GM18519 (cell line): ENCODE results near the gene PRKAG3.
"Not testable (repeated sequence)": the region's sequence is repeated elsewhere in the genome, so short reads cannot be mapped to it uniquely, and the experiment has no call there.

ENCODE experiments used
- ATAC-seq: cut with Tn5 transposase; IDR thresholded peaks from one replicate; pipeline ENCODE4 v1.9.1; 2021; ENCODE audit warnings: mild to moderate bottlenecking, moderate library complexity; ENCODE audit not compliant: unreplicated experiment, low FRiP score

The PRKAG3 gene

DNA sequence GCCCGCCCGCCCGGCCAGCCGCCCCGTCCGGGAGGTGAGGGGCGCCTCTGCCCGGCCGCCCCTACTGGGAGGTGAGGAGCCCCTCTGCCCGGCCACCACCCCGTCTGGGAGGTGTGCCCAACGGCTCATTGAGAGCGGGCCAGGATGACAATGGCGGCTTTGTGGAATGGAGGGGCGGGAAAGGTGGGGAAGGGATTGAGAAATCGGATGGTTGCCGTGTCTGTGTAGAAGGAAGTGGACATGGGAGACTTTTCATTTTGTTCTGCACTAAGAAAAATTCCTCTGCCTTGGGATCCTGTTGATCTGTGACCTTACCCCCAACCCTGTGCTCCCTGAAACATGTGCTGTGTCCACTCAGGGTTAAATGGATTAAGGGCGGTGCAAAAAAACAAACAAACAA is 15.4 kb upstream of the PRKAG3 start:
- ATAC-seq = not testable (repeated sequence)

DNA sequence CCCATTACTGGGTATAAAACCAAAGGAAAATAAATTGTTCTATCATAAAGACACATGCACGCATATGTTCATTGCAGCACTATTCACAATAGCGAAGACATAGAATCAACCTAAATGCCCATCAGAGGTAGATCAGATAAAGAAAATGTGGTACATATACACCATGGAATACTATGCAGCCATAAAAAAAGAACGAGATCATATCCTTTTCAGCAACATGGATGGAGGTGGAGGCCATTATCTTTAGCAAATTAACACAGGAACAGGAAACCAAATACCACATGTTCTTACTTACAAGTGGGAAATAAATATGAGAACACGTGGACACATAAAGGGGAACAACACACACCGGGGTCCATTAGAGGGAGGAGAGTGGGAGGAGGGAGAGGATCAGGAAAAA is 12.7 kb upstream of the PRKAG3 start:
- not testable (repeated sequence) for ATAC-seq

DNA sequence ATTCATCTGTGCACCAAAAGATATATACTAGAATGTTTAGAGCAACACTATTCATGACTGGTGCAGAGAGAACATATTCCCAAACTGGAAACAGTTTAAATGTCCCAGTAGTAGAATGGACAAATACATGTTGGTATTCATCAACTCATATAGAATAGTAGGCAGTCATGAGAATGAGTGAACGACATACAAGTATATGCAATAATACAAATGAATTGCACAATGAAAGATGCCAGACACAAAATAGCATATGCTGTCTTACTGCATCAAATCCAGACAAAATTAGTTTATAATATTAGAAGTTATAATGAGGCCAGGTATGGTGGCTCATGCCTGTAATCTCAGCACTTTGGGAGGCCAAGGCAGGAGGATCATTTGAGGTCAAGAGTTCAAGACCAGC is 8.3 kb upstream of the PRKAG3 start:
- ATAC-seq = no peak

DNA sequence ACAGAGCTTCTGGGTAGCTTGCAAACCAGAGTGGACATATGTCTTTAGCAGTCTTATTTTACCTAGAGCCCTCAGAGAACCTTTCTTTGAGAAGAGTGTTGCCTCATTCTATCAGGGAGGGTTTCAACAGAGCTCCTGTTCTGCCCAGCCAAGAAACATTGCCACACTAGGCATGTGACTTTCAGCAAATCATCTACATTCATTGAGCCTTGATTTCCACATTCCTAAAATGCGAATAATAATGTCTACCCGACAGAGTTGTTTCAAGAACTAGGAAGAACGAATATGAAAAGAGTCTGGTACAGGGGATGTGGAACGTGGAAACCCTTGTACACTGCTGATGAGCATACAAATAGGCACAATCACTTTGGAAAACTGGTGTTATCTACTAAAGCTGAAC is 7.8 kb upstream of the PRKAG3 start:
- ATAC-seq = no peak

DNA sequence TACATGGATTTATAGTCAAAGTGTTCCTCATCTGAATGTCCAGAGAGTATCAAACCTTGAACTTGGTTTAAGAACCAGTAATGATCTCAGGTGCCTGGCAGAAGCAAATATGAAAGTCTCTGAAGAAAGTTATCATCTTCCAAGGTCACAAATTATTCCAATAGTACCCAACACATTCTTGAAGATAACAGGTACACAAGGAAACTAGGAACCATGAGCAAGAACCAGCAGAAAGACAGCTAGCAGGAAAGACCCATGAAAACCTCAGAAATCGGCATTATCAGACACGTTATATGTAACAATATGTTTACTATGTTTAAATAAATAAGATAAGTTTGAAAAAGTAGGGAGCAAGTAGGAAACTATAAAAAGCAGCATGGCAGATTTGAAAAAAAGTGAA is 5.9 kb upstream of the PRKAG3 start:
- no peak for ATAC-seq

GRCh38 chr2:218834685-218835084 is 3.1 kb upstream of the PRKAG3 start:
- ATAC-seq = no peak

GRCh38 chr2:218833023-218833609 is 1.5 kb upstream of the PRKAG3 start:
- ATAC-seq = no peak

DNA sequence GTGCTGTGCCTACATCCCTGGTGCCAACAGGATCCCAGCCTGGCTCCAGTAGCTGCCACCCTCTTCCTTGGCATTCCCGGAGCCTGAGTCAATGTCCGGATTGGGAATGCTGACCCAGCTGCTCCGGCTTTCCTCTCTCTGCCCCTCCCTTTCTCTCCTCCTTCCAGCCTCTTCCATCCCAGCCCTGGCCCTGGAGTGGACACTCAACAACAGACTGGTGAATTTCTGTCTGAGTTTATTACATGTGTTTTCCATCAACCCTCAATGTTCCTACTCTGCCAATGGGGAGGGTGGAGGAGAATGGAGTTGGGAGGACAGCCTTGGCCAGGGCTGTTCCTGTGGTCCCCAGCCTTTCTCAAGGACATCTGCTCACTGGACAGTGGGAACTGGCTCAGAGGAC is 917 bp upstream of the PRKAG3 start:
- ATAC-seq = no peak

- ATAC-seq = no peak
Observed at GRCh38 chr2:218832081-218832480, 478 bp upstream of the PRKAG3 start.

DNA sequence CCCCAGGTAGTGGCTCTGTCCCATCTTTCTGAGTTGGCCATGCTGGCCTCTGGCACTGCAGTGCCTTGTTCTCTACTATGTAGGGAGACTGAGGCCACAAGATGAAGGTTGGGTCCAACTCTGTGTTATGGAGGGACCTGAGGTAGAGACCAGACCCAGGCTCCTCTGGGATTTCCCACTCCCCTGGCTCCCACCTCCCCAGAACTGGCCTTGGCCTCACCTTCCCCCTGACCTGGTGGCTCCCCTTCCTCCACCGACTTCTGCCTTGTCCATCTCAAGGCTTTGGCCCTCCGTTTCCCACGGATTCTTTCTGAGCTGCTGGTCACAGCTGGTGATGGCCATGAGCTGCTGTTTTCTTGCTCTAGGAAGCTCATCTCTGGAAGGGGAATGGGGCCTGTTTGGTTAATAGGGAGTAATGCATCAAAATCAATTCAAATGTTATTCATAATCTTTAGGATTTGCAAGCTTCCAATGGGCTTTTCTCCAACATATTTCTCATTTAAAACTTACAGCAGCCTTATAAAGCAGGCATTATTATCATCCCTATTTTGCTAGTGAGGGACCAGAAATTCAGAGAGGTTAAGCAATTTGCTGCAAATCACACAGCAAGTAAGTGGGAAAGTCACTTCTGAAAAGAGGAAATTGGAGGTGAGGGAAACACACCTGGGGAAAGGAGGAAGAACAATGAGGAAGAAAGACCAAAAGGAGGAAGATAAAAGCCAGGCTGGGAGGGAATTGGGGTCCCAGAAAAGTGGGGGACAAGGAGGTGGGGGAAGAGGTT is 887 bp downstream of the PRKAG3 start:
- no peak for ATAC-seq

DNA sequence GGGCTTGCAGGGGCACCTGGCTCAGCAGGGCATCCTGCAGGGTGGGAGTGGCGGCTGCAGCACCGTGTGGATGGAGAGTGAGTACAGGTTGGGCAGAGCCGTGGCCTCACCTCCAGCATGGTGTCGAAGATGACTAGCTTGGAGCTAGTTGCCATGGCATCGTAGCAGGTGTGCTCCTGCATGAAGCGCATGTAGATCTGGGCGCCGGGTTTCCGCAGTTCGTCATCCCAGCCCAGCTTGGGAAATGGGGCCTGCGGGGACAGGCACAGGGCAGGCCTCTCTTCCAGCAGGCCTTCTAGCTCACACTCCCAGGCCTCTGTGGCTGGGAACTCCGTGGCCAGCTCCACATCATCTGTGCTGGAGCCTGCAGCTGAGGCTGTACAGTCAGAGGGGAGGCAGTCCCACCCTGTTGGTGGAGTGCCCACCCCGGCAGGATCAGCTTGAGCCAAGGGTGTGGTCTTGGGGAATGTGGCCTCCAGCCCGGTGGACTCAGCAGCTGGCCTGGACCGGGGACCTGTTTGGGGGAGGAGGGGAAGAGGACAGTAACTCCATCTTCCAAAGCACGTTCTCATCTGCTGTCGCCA is 1.6 kb downstream of the PRKAG3 start:
- no peak for ATAC-seq

- ATAC-seq = no peak
Observed at GRCh38 chr2:218828477-218828778, 3.2 kb downstream of the PRKAG3 start.

GRCh38 chr2:218827701-218828476 is 3.7 kb downstream of the PRKAG3 start:
- ATAC-seq = no peak

- no peak for ATAC-seq
Observed at GRCh38 chr2:218826791-218827190, 4.8 kb downstream of the PRKAG3 start.

GRCh38 chr2:218824004-218824403 is 7.6 kb downstream of the PRKAG3 start:
- ATAC-seq = no peak

GRCh38 chr2:218823196-218823855 is 8.3 kb downstream of the PRKAG3 start:
- no peak for ATAC-seq

DNA sequence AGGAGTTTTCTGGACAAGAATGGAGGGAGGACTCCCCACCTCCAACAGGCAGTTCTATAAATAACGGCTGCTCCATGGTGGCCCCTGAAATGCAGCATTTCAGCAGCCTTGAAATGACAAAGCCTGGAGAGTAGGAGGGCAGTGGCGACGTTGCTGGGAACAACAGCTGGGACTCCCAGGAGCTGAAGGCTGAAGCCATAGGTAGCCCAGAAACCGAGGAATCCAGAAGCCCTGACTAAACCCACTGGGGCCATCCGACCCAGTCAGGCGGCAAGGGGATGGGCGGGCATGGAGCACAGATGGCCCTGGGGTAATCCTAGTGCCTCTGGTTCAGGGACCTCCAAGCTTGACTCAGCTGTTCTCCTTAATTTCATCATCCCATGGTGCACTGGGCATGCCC is 9.0 kb downstream of the PRKAG3 start:
- ATAC-seq = no peak

- ATAC-seq = no peak
Observed at GRCh38 chr2:218821605-218822211, 9.9 kb downstream of the PRKAG3 start.

GRCh38 chr2:218820746-218821369 is 10.7 kb downstream of the PRKAG3 start:
- no peak for ATAC-seq

GRCh38 chr2:218819093-218819492 is 12.5 kb downstream of the PRKAG3 start:
- no peak for ATAC-seq
